ENCODE measurements around the gene DLG2. TPM values are rescaled to one million over a fixed set of nuclear protein-coding genes. Genes with fewer than 3 reads are reported as not detected.

Gene DLG2
- total and polyA plus RNA-seq, 9 of the 15 experiments (the other 6 are each of a cell fraction or from before 2014, with no cell fraction given), result 0.52 to 1.6 (median 0.95) TPM

DNA sequence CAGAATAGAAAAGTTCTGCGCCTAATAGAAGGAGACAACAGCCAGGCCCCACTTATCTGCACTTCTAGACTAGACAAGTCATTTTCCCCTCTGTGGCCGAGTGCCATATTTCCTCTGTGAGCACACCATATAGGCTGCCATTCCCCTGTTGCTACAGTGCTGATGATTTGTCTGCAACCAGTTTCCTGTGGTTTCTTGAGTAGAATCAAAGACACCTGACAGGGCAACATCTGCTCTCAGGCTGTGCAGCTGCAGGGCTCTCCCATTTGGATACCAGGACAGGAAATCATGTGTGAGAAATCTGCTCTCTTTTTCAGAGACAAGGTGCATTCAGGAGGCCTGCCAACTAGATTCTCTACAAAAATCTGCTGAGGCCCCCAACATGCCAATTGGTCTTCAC lies 879.3 kb downstream of the DLG2 start:
- Histone ChIP-seq H3K9ac (ENCODE audit: insufficient read depth in 1 of 2, low read depth in 2 of 2, low read length in 2 of 2) (no peak overlapping the region), H3K4me3 (no peak overlapping the region), H3K27me3 (ENCODE audit: control insufficient read depth in 2 of 2, insufficient read depth in 2 of 2, low read length in 2 of 2) (no peaks in the 10 kb centered on the region), H3K4me1 (replicated peaks in 1 of 2; ENCODE audit: control insufficient read depth in 2 of 2, insufficient read depth in 2 of 2, low read length in 2 of 2) (no peaks in the 10 kb centered on the region), H3K27ac (ENCODE audit: extremely low read depth, low read depth, low read length) (no peak overlapping the region), H2AFZ (ENCODE audit: low read depth, low read length) (no peak overlapping the region), H4K20me1 (replicated peaks; ENCODE audit: control insufficient read depth, insufficient read depth, low read length) (no peaks in the 10 kb centered on the region), H3K4me2 (ENCODE audit: insufficient read depth, low read length) (no peak overlapping the region), H3K9me1 (ENCODE audit: control insufficient read depth, insufficient read depth, low read length) (no peaks in the 10 kb centered on the region), H3K79me2 (ENCODE audit: control insufficient read depth, insufficient read depth, low read length) (no peaks in the 10 kb centered on the region), H3K36me3 (ENCODE audit: control insufficient read depth, insufficient read depth, low read length) (no peaks in the 10 kb centered on the region), H3K9me3 (replicated peaks; ENCODE audit: control insufficient read depth, insufficient read depth, low read depth, low read length) (no peaks in the 10 kb centered on the region; the same call in 1 of the 2 replicates)
- FAIRE-seq, result no peak
- no TSS peak for BruUV-seq (replicated peaks)
- 0% methylated on average over 2 of the region's 2 CpGs for WGBS (ENCODE audit: insufficient coverage, low coverage, missing lambda C conversion rate)
- POLR2A ChIA-PET, result no interaction called here
- intact Hi-C loops (cut with micrococcal nuclease), result no loop called here
- TF ChIP-seq HDAC1 (IDR thresholded peaks at IDR 0.05) (no peak), DIDO1 (tag; IDR thresholded peaks at IDR 0.05; ENCODE audit: low read depth) (no peak)
- TF ChIP-seq, protein P1, sequence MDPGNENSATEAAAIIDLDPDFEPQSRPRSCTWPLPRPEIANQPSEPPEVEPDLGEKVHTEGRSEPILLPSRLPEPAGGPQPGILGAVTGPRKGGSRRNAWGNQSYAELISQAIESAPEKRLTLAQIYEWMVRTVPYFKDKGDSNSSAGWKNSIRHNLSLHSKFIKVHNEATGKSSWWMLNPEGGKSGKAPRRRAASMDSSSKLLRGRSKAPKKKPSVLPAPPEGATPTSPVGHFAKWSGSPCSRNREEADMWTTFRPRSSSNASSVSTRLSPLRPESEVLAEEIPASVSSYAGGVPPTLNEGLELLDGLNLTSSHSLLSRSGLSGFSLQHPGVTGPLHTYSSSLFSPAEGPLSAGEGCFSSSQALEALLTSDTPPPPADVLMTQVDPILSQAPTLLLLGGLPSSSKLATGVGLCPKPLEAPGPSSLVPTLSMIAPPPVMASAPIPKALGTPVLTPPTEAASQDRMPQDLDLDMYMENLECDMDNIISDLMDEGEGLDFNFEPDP (CRISPR knock-in tag; IDR thresholded peaks at IDR 0.05), result no peak
- in situ Hi-C loops (cut with MboI), result no loop called here
- no peak for DNase-seq (ENCODE audit: extremely low read depth in 1 of 4, low spot score in 3 of 4)
- CTCF ChIA-PET (ENCODE audit: low intra/inter-chr PET ratio), result no interaction called here
- ATAC-seq, result no peak

GRCh38 chr11:84740050-84740449 lies 887.1 kb downstream of the DLG2 start:
- Histone ChIP-seq H4K20me1 (replicated peaks; ENCODE audit: control insufficient read depth, insufficient read depth, low read length) (no peaks in the 10 kb centered on the region), H3K9me3 (replicated peaks; ENCODE audit: control insufficient read depth, insufficient read depth, low read depth, low read length) (peaks cover 2% of the 10 kb centered on the region; the same call in 1 of the 2 replicates), H3K4me1 (replicated peaks in 1 of 2; ENCODE audit: control insufficient read depth in 2 of 2, insufficient read depth in 2 of 2, low read length in 2 of 2) (no peaks in the 10 kb centered on the region), H3K9me1 (ENCODE audit: control insufficient read depth, insufficient read depth, low read length) (no peaks in the 10 kb centered on the region), H3K4me2 (ENCODE audit: insufficient read depth, low read length) (no peak overlapping the region), H3K27me3 (ENCODE audit: control insufficient read depth in 2 of 2, insufficient read depth in 2 of 2, low read length in 2 of 2) (no peaks in the 10 kb centered on the region), H3K9ac (ENCODE audit: insufficient read depth in 1 of 2, low read depth in 2 of 2, low read length in 2 of 2) (no peak overlapping the region), H3K27ac (ENCODE audit: extremely low read depth, low read depth, low read length) (no peak overlapping the region), H2AFZ (ENCODE audit: low read depth, low read length) (no peak overlapping the region), H3K4me3 (no peak overlapping the region), H3K36me3 (ENCODE audit: control insufficient read depth, insufficient read depth, low read length) (no peaks in the 10 kb centered on the region), H3K79me2 (ENCODE audit: control insufficient read depth, insufficient read depth, low read length) (no peaks in the 10 kb centered on the region)
- DNase-seq (ENCODE audit: extremely low read depth in 1 of 4, low spot score in 3 of 4) (no peak), ATAC-seq (no peak), FAIRE-seq (no peak)
- BruUV-seq (replicated peaks), result no TSS peak
- ChIA-PET POLR2A (no interaction called here), CTCF (ENCODE audit: low intra/inter-chr PET ratio) (no interaction called here)
- intact Hi-C loops (cut with micrococcal nuclease), result no loop called here
- 0% methylated on average over 1 of the region's 1 CpG for WGBS (ENCODE audit: insufficient coverage, low coverage, missing lambda C conversion rate)
- in situ Hi-C loops (cut with MboI), result no loop called here
- TF ChIP-seq FOXJ2 (tag; IDR thresholded peaks at IDR 0.05) (no peak), PYGO2 (tag; IDR thresholded peaks at IDR 0.05) (no peak), MYBL2 (IDR thresholded peaks at IDR 0.05; ENCODE audit: low read depth) (no peak), MYBL2 (CRISPR knock-in tag; IDR thresholded peaks at IDR 0.05; ENCODE audit: borderline replicate concordance) (no peak), E2F3 (CRISPR knock-in tag; IDR thresholded peaks at IDR 0.05) (no peak), SRSF1 (IDR thresholded peaks at IDR 0.05; ENCODE audit: low read depth, low read length) (no peak)
- TF ChIP-seq, protein P2, sequence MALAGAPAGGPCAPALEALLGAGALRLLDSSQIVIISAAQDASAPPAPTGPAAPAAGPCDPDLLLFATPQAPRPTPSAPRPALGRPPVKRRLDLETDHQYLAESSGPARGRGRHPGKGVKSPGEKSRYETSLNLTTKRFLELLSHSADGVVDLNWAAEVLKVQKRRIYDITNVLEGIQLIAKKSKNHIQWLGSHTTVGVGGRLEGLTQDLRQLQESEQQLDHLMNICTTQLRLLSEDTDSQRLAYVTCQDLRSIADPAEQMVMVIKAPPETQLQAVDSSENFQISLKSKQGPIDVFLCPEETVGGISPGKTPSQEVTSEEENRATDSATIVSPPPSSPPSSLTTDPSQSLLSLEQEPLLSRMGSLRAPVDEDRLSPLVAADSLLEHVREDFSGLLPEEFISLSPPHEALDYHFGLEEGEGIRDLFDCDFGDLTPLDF (CRISPR knock-in tag; IDR thresholded peaks at IDR 0.05), result no peak
- TF ChIP-seq, protein P3, sequence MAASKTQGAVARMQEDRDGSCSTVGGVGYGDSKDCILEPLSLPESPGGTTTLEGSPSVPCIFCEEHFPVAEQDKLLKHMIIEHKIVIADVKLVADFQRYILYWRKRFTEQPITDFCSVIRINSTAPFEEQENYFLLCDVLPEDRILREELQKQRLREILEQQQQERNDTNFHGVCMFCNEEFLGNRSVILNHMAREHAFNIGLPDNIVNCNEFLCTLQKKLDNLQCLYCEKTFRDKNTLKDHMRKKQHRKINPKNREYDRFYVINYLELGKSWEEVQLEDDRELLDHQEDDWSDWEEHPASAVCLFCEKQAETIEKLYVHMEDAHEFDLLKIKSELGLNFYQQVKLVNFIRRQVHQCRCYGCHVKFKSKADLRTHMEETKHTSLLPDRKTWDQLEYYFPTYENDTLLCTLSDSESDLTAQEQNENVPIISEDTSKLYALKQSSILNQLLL (CRISPR knock-in tag; IDR thresholded peaks at IDR 0.05; ENCODE audit: borderline replicate concordance), result no peak

All from K562 (cell line).